H1 (cell line): ENCODE data around the gene COL5A1. TPM values are rescaled to one million over a fixed set of nuclear protein-coding genes. Genes with fewer than 3 reads are reported as not detected.

Experiments used
- CTCF ChIA-PET: fragments of 300-600 bp; sonication (Branson Sonifier 250); formaldehyde crosslinking; loops from one replicate; lab custom pipeline; 2021; ENCODE audit not compliant: partially characterized antibody; lab: Charles Lee
- POLR2A ChIA-PET: fragments of 300-600 bp; sonication (Branson Sonifier 250); formaldehyde crosslinking; loops from one replicate; lab custom pipeline; 2021; ENCODE audit warnings: inconsistent platforms; ENCODE audit not compliant: partially characterized antibody; lab: Charles Lee
- DNase-seq, 2 experiments: peaks; one replicate each; pipeline versions ENCODE4 v3.0.0 to v3.0.0-alpha.2; 2010 to 2022; ENCODE audit warnings: low spot score in 2 of 2, low read depth in 1 of 2, mixed read lengths in 1 of 2
- FAIRE-seq: peaks from 2 replicates; lab custom pipeline; 2011; peaks lifted over from hg19 to GRCh38; lab: Jason Lieb, UNC
- H2AFZ ChIP-seq: 2 replicates; pipeline ENCODE4 v1.8.1; 2012; ENCODE audit warnings: low read length, inconsistent platforms
- H2AK5ac ChIP-seq: 2 replicates; pipeline ENCODE4 v1.6.1; 2013; ENCODE audit warnings: low read depth, low read length
- H2BK120ac ChIP-seq: replicated peaks from 2 replicates; pipeline ENCODE3; 2013; ENCODE audit warnings: low read depth, low read length, inconsistent platforms
- H2BK12ac ChIP-seq: 2 replicates; pipeline ENCODE4 v1.6.1; 2013; ENCODE audit warnings: low read depth, low read length
- H2BK15ac ChIP-seq: 2 replicates; pipeline ENCODE4 v1.6.1; 2013; ENCODE audit warnings: low read length
- H2BK20ac ChIP-seq: 2 replicates; pipeline ENCODE4 v1.6.1; 2013; ENCODE audit warnings: low read length
- H2BK5ac ChIP-seq: 2 replicates; pipeline ENCODE4 v1.6.1; 2013; ENCODE audit warnings: low read depth, low read length
- H3K14ac ChIP-seq: 2 replicates; pipeline ENCODE4 v1.6.1; 2013; ENCODE audit warnings: inconsistent platforms; ENCODE audit not compliant: insufficient read length
- H3K18ac ChIP-seq: 2 replicates; pipeline ENCODE4 v1.6.1; 2013; ENCODE audit warnings: low read length; ENCODE audit errors: extremely low read depth
- H3K23ac ChIP-seq: 2 replicates; pipeline ENCODE4 v1.6.1; 2013; ENCODE audit warnings: inconsistent platforms; ENCODE audit not compliant: insufficient read length
- H3K23me2 ChIP-seq: 2 replicates; pipeline ENCODE4 v1.6.1; 2013; ENCODE audit warnings: low read depth, low read length
- H3K27ac ChIP-seq: 2 replicates; pipeline ENCODE4 v1.6.1; 2011; ENCODE audit warnings: low read depth, low read length, inconsistent platforms
- H3K27me3 ChIP-seq, 4 experiments: replicated peaks in 1 of 4; 1 replicate in 1 of 4; 2 replicates in 3 of 4; pipeline versions ENCODE4 v1.6.1 to v1.8.1; 2011 to 2013; ENCODE audit warnings: low read length in 3 of 4, mild to moderate bottlenecking in 3 of 4, inconsistent platforms in 2 of 4, mixed read lengths in 2 of 4, moderate library complexity in 1 of 4; ENCODE audit not compliant: control insufficient read depth in 3 of 4, insufficient read depth in 3 of 4; ENCODE audit errors: extremely low read depth in 1 of 4
- H3K36me3 ChIP-seq, 4 experiments: 2 replicates each; pipeline versions ENCODE4 v1.6.1 to v1.8.1; 2011 to 2013; ENCODE audit warnings: mild to moderate bottlenecking in 4 of 4, low read length in 3 of 4, moderate library complexity in 2 of 4, control low read depth in 1 of 4, inconsistent platforms in 1 of 4; ENCODE audit not compliant: insufficient read depth in 4 of 4, control insufficient read depth in 2 of 4
- H3K4ac ChIP-seq: replicated peaks from 2 replicates; pipeline ENCODE3; 2013; ENCODE audit warnings: low read length, low read depth, mixed read lengths, inconsistent platforms; ENCODE audit not compliant: insufficient read length
- H3K4me1 ChIP-seq, 4 experiments: replicated peaks in 1 of 4; 1 replicate in 1 of 4; 2 replicates in 3 of 4; pipeline versions ENCODE4 v1.6.1 to v1.8.1; 2011 to 2013; ENCODE audit warnings: low read length in 3 of 4, inconsistent platforms in 2 of 4, mixed read lengths in 1 of 4; ENCODE audit not compliant: insufficient read depth in 4 of 4, control insufficient read depth in 3 of 4
- H3K4me2 ChIP-seq, 2 experiments: 2 replicates each; pipeline versions ENCODE4 v1.6.1 to v1.8.1; 2011 to 2013; ENCODE audit warnings: low read depth in 2 of 2, low read length in 2 of 2, control low read depth in 1 of 2, inconsistent platforms in 1 of 2, mild to moderate bottlenecking in 1 of 2; ENCODE audit not compliant: insufficient read depth in 1 of 2
- H3K4me3 ChIP-seq, 4 experiments: fragments of 200-600, 300-600 bp in 1 of 4; sonication (generic), shearing (Covaris generic), sonication (Bioruptor Twin) in 1 of 4; 2 replicates each; pipeline versions ENCODE4 v1.5.1 to v1.8.1; 2011 to 2016; ENCODE audit warnings: low read length in 4 of 4, low read depth in 3 of 4, control low read depth in 2 of 4, inconsistent platforms in 2 of 4, mild to moderate bottlenecking in 2 of 4, mixed read lengths in 1 of 4, moderate library complexity in 1 of 4; ENCODE audit not compliant: insufficient read depth in 2 of 4; ENCODE audit errors: extremely low read depth in 1 of 4
- H3K56ac ChIP-seq: replicated peaks from 2 replicates; pipeline ENCODE3; 2013; ENCODE audit warnings: low read depth, mild to moderate bottlenecking, mixed read lengths, low read length, inconsistent platforms; ENCODE audit not compliant: insufficient read length
- H3K79me1 ChIP-seq: 2 replicates; pipeline ENCODE4 v1.6.1; 2013; ENCODE audit warnings: low read depth, low read length, control low read depth
- H3K79me2 ChIP-seq, 2 experiments: 2 replicates each; pipeline versions ENCODE4 v1.6.1 to v1.8.1; 2012 to 2013; ENCODE audit warnings: low read length in 2 of 2, mild to moderate bottlenecking in 2 of 2, inconsistent platforms in 1 of 2; ENCODE audit not compliant: insufficient read depth in 2 of 2, control insufficient read depth in 1 of 2
- H3K9ac ChIP-seq, 4 experiments: replicated peaks in 1 of 4; 1 replicate in 1 of 4; 2 replicates in 3 of 4; pipeline versions ENCODE4 v1.6.1 to v1.8.1; 2011 to 2013; ENCODE audit warnings: low read depth in 3 of 4, low read length in 3 of 4, control low read depth in 2 of 4, mild to moderate bottlenecking in 2 of 4, moderate library complexity in 2 of 4, inconsistent platforms in 1 of 4; ENCODE audit errors: extremely low read depth in 1 of 4
- H3K9me3 ChIP-seq, 2 experiments: 2 replicates each; pipeline versions ENCODE4 v1.6.1 to v1.8.1; 2012 to 2013; ENCODE audit warnings: mild to moderate bottlenecking in 2 of 2, moderate library complexity in 2 of 2, control low read depth in 1 of 2, inconsistent platforms in 1 of 2, low read depth in 1 of 2, low read length in 1 of 2, mixed read lengths in 1 of 2; ENCODE audit not compliant: insufficient read depth in 2 of 2
- H4K20me1 ChIP-seq, 2 experiments: replicated peaks in 1 of 2; 2 replicates each; pipeline versions ENCODE3 to v1.8.1; 2011 to 2013; ENCODE audit warnings: inconsistent platforms in 2 of 2, low read length in 2 of 2, mild to moderate bottlenecking in 1 of 2; ENCODE audit not compliant: insufficient read depth in 2 of 2, control insufficient read depth in 1 of 2
- H4K5ac ChIP-seq: 2 replicates; pipeline ENCODE4 v1.6.1; 2013; ENCODE audit warnings: low read length, low read depth, mixed read lengths, inconsistent platforms; ENCODE audit not compliant: insufficient read length
- H4K8ac ChIP-seq: 2 replicates; pipeline ENCODE4 v1.8.0; 2013; ENCODE audit warnings: mild to moderate bottlenecking, moderate library complexity, low read length, inconsistent platforms; ENCODE audit not compliant: insufficient read depth; ENCODE audit errors: extremely low read depth
- H4K91ac ChIP-seq: replicated peaks from 2 replicates; pipeline ENCODE3; 2013; ENCODE audit warnings: low read length, mixed read lengths, inconsistent platforms; ENCODE audit not compliant: insufficient read length
- HDAC2 ChIP-seq, 2 experiments: fragments of 300-600 bp in 1 of 2; sonication (generic) in 1 of 2; IDR thresholded peaks; 2 replicates each; pipeline ENCODE4 v1.6.1; 2011 to 2012; ENCODE audit warnings: low read depth in 2 of 2, low read length in 2 of 2, mild to moderate bottlenecking in 2 of 2, moderate library complexity in 2 of 2, borderline replicate concordance in 1 of 2, inconsistent platforms in 1 of 2
- KDM4A ChIP-seq: IDR thresholded peaks from one replicate; pipeline ENCODE4 v1.7.1; 2012; ENCODE audit warnings: low read depth, mild to moderate bottlenecking, moderate library complexity, low read length, inconsistent platforms; ENCODE audit not compliant: severe bottlenecking
- NANOG ChIP-seq: IDR thresholded peaks from 2 replicates; pipeline ENCODE4 v1.6.1; 2011; ENCODE audit warnings: low read length, low read depth, mild to moderate bottlenecking, inconsistent platforms; ENCODE audit not compliant: insufficient read depth, poor library complexity, severe bottlenecking
- POU5F1 ChIP-seq: IDR thresholded peaks from 2 replicates; pipeline ENCODE4 v1.6.1; 2011; ENCODE audit warnings: low read depth, mild to moderate bottlenecking, low read length, moderate library complexity
- RBBP5 ChIP-seq: IDR thresholded peaks from 2 replicates; pipeline ENCODE4 v1.7.1; 2012; ENCODE audit warnings: low read depth, mild to moderate bottlenecking, inconsistent platforms, low read length, moderate library complexity, borderline replicate concordance
- RFX5 ChIP-seq: IDR thresholded peaks from 2 replicates; pipeline ENCODE4 v1.6.1; 2011; ENCODE audit warnings: low read depth, low read length, improper control_type of control experiment, borderline replicate concordance
- SIRT6 ChIP-seq: IDR thresholded peaks from one replicate; pipeline ENCODE4 v1.7.1; 2012; ENCODE audit warnings: low read length, inconsistent platforms
- SRF ChIP-seq: IDR thresholded peaks from 2 replicates; pipeline ENCODE4 v1.6.1; 2011; ENCODE audit warnings: mild to moderate bottlenecking, low read depth, low read length, moderate library complexity
- SUZ12 ChIP-seq: fragments of 200-600 bp; sonication (generic); IDR thresholded peaks from 2 replicates; pipeline ENCODE4 v1.6.1; 2012; ENCODE audit warnings: mild to moderate bottlenecking, inconsistent platforms, low read length, moderate library complexity, mixed read lengths
- TAF7 ChIP-seq: optimal IDR thresholded peaks from 2 replicates; pipeline ENCODE3; 2011; ENCODE audit warnings: low read depth, mild to moderate bottlenecking, inconsistent platforms, low read length, moderate library complexity, borderline replicate concordance
- WGBS, 2 experiments: shearing (Covaris generic) in 1 of 2; methylation state at CpG; one replicate each; pipeline versions ENCODE4 v1.1.6 to v1.1.7; 2013 to 2015; ENCODE audit warnings: low lambda C conversion rate in 2 of 2, mixed read lengths in 2 of 2, inconsistent platforms in 1 of 2, low coverage in 1 of 2, missing lambda C conversion rate in 1 of 2; ENCODE audit not compliant: insufficient replicate concordance in 2 of 2, insufficient coverage in 1 of 2, insufficient read length in 1 of 2; ENCODE audit errors: extremely low coverage in 1 of 2, missing lambda C conversion rate in 1 of 2; 5-methylcytosine and 5-hydroxymethylcytosine counted together
- polyA plus RNA-seq, 7 experiments: library from polyadenylated mRNA; depleted of rRNA in 3 of 7; stranded (reverse) in 5 of 7; unstranded in 2 of 7; fragments of >200 nt in 5 of 7; fragments of 200-250 nt in 2 of 7; gene quantifications; 1 replicate in 5 of 7; 2 replicates in 1 of 7; 4 replicates in 1 of 7; pipeline versions ENCODE4 v1.2.1 to v1.2.3, GENCODE V29; 2011 to 2013; ENCODE audit warnings: missing spikeins in 2 of 7, mixed read lengths in 2 of 7
- total RNA-seq: library from RNA; stranded (reverse); fragmentation: NEBNext Ultra II Directional; extraction: Animal tissue kit (Norgen Biotek cat#: 25700); gene quantifications from 2 replicates; pipeline ENCODE4 v1.2.1, GENCODE V29; 2021

COL5A1 gene
- total and polyA plus RNA-seq, 2 of the 8 experiments (the other 6 are each of a cell fraction or from before 2014, with no cell fraction given) = 3.8 to 12.0 TPM

- Histone ChIP-seq H3K9ac (no peak overlapping the region), H4K5ac (no peak overlapping the region), H3K79me2 (no peaks in the 10 kb centered on the region), H2BK15ac (no peak overlapping the region), H4K8ac (no peak overlapping the region), H2BK5ac (no peak overlapping the region), H3K27me3 (no peaks in the 10 kb centered on the region), H2AFZ (no peak overlapping the region), H2AK5ac (no peak overlapping the region), H3K4me1 (no peaks in the 10 kb centered on the region), H3K4ac (no peak overlapping the region), H3K56ac (no peak overlapping the region), H3K14ac (no peak overlapping the region), H3K36me3 (no peaks in the 10 kb centered on the region), H3K4me3 (no peak overlapping the region), H3K79me1 (no peaks in the 10 kb centered on the region), H2BK12ac (no peak overlapping the region), H3K23me2 (no peaks in the 10 kb centered on the region), H2BK20ac (no peak overlapping the region), H3K23ac (no peak overlapping the region), H3K27ac (no peak overlapping the region), H2BK120ac (no peak overlapping the region), H3K18ac (no peak overlapping the region), H3K4me2 (no peak overlapping the region), H4K20me1 (no peaks in the 10 kb centered on the region), H3K9me3 (peaks cover 0 to 10% of the 10 kb centered on the region in 2 experiments; a peak in 2 of 4 replicates), H4K91ac (no peak overlapping the region)
- no peak for FAIRE-seq
- TF ChIP-seq RBBP5 = no peak
- TF ChIP-seq SUZ12 = no peak
- TF ChIP-seq POU5F1 = no peak
- TF ChIP-seq RFX5 = no peak
- no peak for TF ChIP-seq HDAC2 (IDR thresholded peaks at IDR 0.05; ENCODE audit: borderline replicate concordance in 1 of 2, low read depth in 2 of 2, low read length in 2 of 2)
- TF ChIP-seq TAF7 = no peak
- TF ChIP-seq NANOG = no peak
- no peak for TF ChIP-seq SIRT6
- no peak for TF ChIP-seq KDM4A
- no peak for TF ChIP-seq SRF
- ChIA-PET POLR2A (no interaction called here), CTCF (interaction anchor here (0.6 to 2.7 kb wide), 8 partner anchors 9 to 294 kb away, joined by 3 to 10 read pairs (median 4); no protein-coding TSS in a partner anchor)
- 79% methylated on average over 18 of the region's 19 CpGs; no CpG with 5 or more reads in 1 of the 2 experiments for WGBS, 2 experiments
- DNase-seq = no peak
Measured at GRCh38 chr9:134707031-134707680, 65.6 kb downstream of the COL5A1 start.
